Stomach (tissue), 4 donors: Measurements from ENCODE around the gene KRT17.

Experiments used
- EP300 ChIP-seq: sonication (generic); formaldehyde crosslinking; IDR thresholded peaks from one replicate; pipeline ENCODE4 v1.6.1; 2017; ENCODE audit warnings: antibody characterized with exemption
- POLR2AphosphoS5 ChIP-seq, 3 donors: sonication (generic); formaldehyde crosslinking; IDR thresholded peaks; one replicate each; pipeline ENCODE4 v1.6.1; 2016; ENCODE audit warnings: antibody characterized with exemption in 3 of 3
- TF ChIP-seq, protein P1 (sequence below), 7 experiments: fragments of 450-650 bp in 4 of 7; fragments of 200-600 bp in 3 of 7; sonication (generic) in 3 of 7; IDR thresholded peaks; one replicate each; pipeline ENCODE4 v1.5.1; 2016 to 2019; ENCODE audit warnings: antibody characterized with exemption in 7 of 7, control low read depth in 2 of 7, mild to moderate bottlenecking in 1 of 7

- TF ChIP-seq, protein P1, sequence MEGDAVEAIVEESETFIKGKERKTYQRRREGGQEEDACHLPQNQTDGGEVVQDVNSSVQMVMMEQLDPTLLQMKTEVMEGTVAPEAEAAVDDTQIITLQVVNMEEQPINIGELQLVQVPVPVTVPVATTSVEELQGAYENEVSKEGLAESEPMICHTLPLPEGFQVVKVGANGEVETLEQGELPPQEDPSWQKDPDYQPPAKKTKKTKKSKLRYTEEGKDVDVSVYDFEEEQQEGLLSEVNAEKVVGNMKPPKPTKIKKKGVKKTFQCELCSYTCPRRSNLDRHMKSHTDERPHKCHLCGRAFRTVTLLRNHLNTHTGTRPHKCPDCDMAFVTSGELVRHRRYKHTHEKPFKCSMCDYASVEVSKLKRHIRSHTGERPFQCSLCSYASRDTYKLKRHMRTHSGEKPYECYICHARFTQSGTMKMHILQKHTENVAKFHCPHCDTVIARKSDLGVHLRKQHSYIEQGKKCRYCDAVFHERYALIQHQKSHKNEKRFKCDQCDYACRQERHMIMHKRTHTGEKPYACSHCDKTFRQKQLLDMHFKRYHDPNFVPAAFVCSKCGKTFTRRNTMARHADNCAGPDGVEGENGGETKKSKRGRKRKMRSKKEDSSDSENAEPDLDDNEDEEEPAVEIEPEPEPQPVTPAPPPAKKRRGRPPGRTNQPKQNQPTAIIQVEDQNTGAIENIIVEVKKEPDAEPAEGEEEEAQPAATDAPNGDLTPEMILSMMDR (IDR thresholded peaks at IDR 0.05): no peak
- TF ChIP-seq EP300: no peak
- no peak for TF ChIP-seq POLR2AphosphoS5 (IDR thresholded peaks at IDR 0.05)
These were observed 30.6 kb upstream of the KRT17 start for GRCh38 chr17:41654678-41655607.
